OCI-M2 (cell line): ENCODE measurements around the gene EVI5L.

Experiments
- DNase-seq: peaks from one replicate; lab custom pipeline; 2025; ENCODE audit not compliant: unreplicated experiment; lab: John Stamatoyannopoulos, UW

Gene EVI5L

GRCh38 chr19:7859831-7860713, 30.1 kb downstream of the EVI5L start:
- DNase-seq = no peak

- no peak for DNase-seq
Measured at GRCh38 chr19:7860714-7861618, 30.9 kb downstream of the EVI5L start.

- DNase-seq = no peak
Measured at GRCh38 chr19:7861619-7862412, 31.8 kb downstream of the EVI5L start.

GRCh38 chr19:7862413-7862951, 32.5 kb downstream of the EVI5L start:
- no peak for DNase-seq

GRCh38 chr19:7863157-7863970, 33.3 kb downstream of the EVI5L start:
- no peak for DNase-seq

GRCh38 chr19:7863971-7864689, 34.1 kb downstream of the EVI5L start:
- DNase-seq = no peak

GRCh38 chr19:7864690-7865074, 34.7 kb downstream of the EVI5L start:
- no peak for DNase-seq

GRCh38 chr19:7865262-7865911, 35.4 kb downstream of the EVI5L start:
- no peak for DNase-seq

- DNase-seq = no peak
Measured at GRCh38 chr19:7866399-7867091, 36.5 kb downstream of the EVI5L start.

- no peak for DNase-seq
Measured at GRCh38 chr19:7867092-7867844, 37.2 kb downstream of the EVI5L start.

GRCh38 chr19:7868326-7868670, 38.3 kb downstream of the EVI5L start:
- DNase-seq = no peak

GRCh38 chr19:7868671-7869452, 38.8 kb downstream of the EVI5L start:
- peak; percentile 77 for DNase-seq

- DNase-seq = no peak
Measured at GRCh38 chr19:7869453-7869909, 39.5 kb downstream of the EVI5L start.

- peak; percentile 30 for DNase-seq
Measured at GRCh38 chr19:7869910-7870511, 40.0 kb downstream of the EVI5L start.

GRCh38 chr19:7870571-7871436, 40.8 kb downstream of the EVI5L start:
- peak; percentile 59 for DNase-seq
